D721Med (cell line): ENCODE measurements around the gene NCKAP5.

Experiments
- DNase-seq: peaks from one replicate; pipeline ENCODE4 v3.0.0; 2011; ENCODE audit warnings: low spot score; ENCODE audit not compliant: insufficient read length
- FAIRE-seq: peaks from 2 replicates; lab custom pipeline; 2011; peaks lifted over from hg19 to GRCh38; lab: Jason Lieb, UNC
- TF ChIP-seq, protein P1 (sequence below): IDR thresholded peaks from 2 replicates; pipeline ENCODE4 v1.5.1; 2012; ENCODE audit warnings: mild to moderate bottlenecking, control low read depth; ENCODE audit not compliant: insufficient read depth; ENCODE audit errors: missing control alignments

The NCKAP5 gene

DNA sequence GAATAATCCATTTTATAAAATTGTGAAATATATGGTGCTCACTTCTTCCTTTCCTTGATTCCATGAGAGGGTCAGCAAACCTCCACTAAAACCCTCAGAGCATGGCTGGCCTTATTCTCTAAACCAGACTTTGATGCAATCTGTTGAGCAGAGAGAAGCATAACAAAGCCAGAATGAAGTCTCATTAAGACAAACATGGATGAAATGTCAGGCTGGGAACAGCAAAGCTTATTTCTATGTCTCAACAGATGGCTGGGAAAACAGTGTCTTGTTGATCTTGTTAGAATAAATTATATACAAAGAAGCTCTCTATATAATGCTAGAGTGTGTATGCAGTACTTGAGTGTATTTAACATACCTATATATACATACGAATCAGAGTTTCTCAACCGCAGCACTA lies 671.2 kb downstream of the NCKAP5 start:
- TF ChIP-seq, protein P1, sequence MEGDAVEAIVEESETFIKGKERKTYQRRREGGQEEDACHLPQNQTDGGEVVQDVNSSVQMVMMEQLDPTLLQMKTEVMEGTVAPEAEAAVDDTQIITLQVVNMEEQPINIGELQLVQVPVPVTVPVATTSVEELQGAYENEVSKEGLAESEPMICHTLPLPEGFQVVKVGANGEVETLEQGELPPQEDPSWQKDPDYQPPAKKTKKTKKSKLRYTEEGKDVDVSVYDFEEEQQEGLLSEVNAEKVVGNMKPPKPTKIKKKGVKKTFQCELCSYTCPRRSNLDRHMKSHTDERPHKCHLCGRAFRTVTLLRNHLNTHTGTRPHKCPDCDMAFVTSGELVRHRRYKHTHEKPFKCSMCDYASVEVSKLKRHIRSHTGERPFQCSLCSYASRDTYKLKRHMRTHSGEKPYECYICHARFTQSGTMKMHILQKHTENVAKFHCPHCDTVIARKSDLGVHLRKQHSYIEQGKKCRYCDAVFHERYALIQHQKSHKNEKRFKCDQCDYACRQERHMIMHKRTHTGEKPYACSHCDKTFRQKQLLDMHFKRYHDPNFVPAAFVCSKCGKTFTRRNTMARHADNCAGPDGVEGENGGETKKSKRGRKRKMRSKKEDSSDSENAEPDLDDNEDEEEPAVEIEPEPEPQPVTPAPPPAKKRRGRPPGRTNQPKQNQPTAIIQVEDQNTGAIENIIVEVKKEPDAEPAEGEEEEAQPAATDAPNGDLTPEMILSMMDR, result no peak
- no peak for DNase-seq
- FAIRE-seq, result no peak

DNA sequence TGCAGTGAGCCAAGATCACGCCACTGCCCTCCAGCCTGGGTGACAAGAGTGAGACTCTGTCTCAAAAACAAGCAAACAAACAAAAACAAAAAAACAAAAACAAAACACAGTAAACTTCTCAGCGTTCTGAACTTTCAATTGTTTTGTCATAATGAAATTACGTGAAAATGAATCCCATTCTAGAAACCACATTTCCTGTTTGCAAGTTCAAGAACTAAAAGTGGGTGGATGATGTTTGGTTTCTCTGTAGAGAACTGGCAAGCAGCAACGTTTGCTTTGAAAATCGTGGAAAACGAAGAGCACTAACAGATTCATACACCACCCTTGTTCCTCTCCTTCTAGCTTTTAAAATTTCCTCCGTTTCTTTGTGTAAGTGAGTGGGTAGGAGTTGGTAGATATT lies 672.2 kb downstream of the NCKAP5 start:
- FAIRE-seq, result no peak
- DNase-seq, result no peak
- TF ChIP-seq, protein P1, result no peak

DNA sequence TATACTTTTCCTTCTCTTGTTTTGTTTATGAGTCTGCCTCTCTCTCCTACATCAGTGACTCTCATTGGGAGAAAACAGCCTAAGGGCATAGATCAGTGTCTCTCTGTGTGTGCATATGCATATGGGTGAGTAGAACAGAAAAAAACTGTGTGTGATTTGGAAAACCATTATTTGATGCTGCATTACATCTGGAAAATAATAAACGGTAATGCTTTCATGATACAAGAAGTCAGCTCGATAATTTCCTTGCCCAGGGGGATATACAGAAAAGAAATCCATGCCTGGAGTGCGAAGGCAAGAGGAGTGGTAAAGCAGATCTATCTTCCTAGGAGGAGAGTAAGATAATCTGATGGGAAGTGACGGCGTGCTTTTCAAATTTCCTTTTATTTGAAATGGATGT lies 676.8 kb downstream of the NCKAP5 start:
- TF ChIP-seq, protein P1, result no peak
- no peak for FAIRE-seq
- no peak for DNase-seq

DNA sequence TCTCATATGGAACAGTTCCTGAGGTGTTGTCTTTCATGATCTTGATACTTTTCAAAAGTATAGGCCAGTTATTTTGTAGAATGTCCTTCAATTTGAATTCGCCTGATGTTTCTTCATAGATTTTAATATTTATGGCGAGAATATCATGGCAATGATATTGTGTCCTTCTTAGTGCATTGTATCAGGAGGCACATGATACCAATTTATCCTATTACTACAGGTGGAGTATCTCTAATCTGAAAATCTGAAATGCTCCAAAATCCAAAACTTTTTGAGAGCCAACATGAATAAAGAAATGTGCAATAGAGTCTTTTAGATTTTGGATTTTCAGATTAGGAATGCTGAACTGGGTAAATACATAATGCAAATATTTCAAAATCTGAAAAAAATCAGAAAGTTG lies 681.7 kb downstream of the NCKAP5 start:
- TF ChIP-seq, protein P1, result no peak
- no peak for FAIRE-seq

DNA sequence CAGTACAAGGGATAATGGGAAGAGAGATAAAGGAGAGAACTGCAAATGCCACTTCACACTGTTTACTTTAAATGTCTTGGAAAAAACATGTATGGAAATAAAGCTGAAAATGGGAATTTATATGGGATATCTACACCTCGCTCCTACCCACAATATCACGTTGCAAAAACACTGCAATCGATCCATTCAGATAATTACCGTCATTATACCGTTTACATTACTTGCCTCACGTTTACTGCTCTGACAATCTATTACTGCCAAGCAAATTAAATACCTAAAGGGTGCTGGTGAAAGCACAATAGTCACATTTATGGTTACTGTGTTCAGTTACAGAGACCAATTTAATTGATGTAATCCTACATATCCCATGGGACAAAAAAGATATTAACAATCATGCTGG lies 683.6 kb downstream of the NCKAP5 start:
- DNase-seq, result no peak
- TF ChIP-seq, protein P1, result no peak
- FAIRE-seq, result peak; percentile 44

More for the DNA sequence above, 681.7 kb downstream of the NCKAP5 start:
- no peak for DNase-seq

DNA sequence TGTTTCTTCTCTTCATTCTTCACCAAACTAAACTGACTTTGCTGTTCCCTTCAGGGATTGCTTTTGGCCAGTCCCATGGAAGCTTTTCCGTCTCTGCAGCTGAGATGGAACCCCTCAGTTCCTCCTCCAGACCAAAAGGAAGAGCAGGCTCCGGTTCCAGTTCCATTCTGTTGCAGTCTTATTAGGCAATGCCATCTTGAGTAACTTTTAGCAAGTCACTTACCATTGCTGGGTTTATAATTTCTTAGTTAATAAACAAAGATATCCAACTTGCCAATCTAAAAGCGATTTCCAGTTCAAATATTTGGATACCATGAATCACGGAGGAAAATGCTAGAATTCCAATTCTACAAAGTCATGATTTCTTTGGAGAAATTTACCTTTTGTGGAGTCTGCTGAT lies 684.0 kb downstream of the NCKAP5 start:
- FAIRE-seq, result no peak
- DNase-seq, result no peak
- TF ChIP-seq, protein P1, result no peak

DNA sequence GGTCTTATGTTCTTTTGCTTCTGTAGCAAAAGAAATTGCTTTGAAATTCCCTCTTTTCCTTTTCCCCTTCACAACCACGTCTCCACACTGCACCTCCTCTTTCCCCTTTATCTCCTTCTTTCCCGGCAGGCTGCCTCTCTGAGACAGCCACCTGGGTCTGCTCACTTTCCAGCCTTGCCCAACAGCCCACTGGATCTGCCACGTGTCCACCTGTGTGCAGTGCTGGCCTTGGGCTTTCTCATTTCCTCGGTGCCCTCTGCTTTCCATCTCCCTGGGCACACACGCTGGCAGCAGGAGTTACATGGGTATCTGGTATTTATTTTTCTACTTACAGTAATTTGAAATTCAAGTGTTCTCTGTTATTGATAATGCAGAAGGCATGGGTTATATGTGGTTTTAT lies 684.8 kb downstream of the NCKAP5 start:
- TF ChIP-seq, protein P1, result no peak
- FAIRE-seq (no peak), DNase-seq (no peak)
